Hypothalamus (tissue), 51 donors: ENCODE data around the gene HOXA5.

ENCODE experiments used
- DNase-seq, 51 donors: peaks; one replicate each; lab custom pipeline; 2025; lab: John Stamatoyannopoulos, UW

Gene HOXA5

GRCh38 chr7:27124096-27124901 lies 19.2 kb downstream of the HOXA5 start:
- DNase-seq = no peak

GRCh38 chr7:27123477-27124053 lies 19.9 kb downstream of the HOXA5 start:
- DNase-seq = no peak

- DNase-seq = no peak
Measured at GRCh38 chr7:27123007-27123476, 20.4 kb downstream of the HOXA5 start.

GRCh38 chr7:27122077-27122910 lies 21.2 kb downstream of the HOXA5 start:
- no peak for DNase-seq

- DNase-seq = no peak
Measured at GRCh38 chr7:27121684-27122076, 21.8 kb downstream of the HOXA5 start.

GRCh38 chr7:27119412-27119911 lies 24.0 kb downstream of the HOXA5 start:
- no peak for DNase-seq

GRCh38 chr7:27118580-27118979 lies 24.9 kb downstream of the HOXA5 start:
- no peak for DNase-seq

GRCh38 chr7:27117887-27118491 lies 25.5 kb downstream of the HOXA5 start:
- no peak for DNase-seq

- no peak for DNase-seq
Measured at GRCh38 chr7:27116962-27117886, 26.3 kb downstream of the HOXA5 start.

- DNase-seq = no peak
Measured at GRCh38 chr7:27116031-27116961, 27.2 kb downstream of the HOXA5 start.

- no peak for DNase-seq
Measured at GRCh38 chr7:27115221-27116026, 28.1 kb downstream of the HOXA5 start.

GRCh38 chr7:27114881-27115220 lies 28.6 kb downstream of the HOXA5 start:
- DNase-seq = no peak

- no peak for DNase-seq
Measured at GRCh38 chr7:27113991-27114769, 29.3 kb downstream of the HOXA5 start.

- DNase-seq = no peak
Measured at GRCh38 chr7:27112955-27113949, 30.2 kb downstream of the HOXA5 start.

- no peak for DNase-seq
Measured at GRCh38 chr7:27112361-27112760, 31.1 kb downstream of the HOXA5 start.
